GM19351 (cell line): ENCODE measurements around the gene TWIST1.

Source experiments
- ATAC-seq: cut with Tn5 transposase; IDR thresholded peaks from one replicate; pipeline ENCODE4 v1.9.1; 2021; ENCODE audit warnings: mild to moderate bottlenecking, moderate library complexity; ENCODE audit not compliant: unreplicated experiment

TWIST1 gene

GRCh38 chr7:19117091-19117869 is at the start of gene TWIST1:
TSS of gene TWIST1 (minus strand) at chr7:19117636. CDS start at chr7:19117321, 315 bp downstream.
- ATAC-seq, result peak; percentile 43

DNA sequence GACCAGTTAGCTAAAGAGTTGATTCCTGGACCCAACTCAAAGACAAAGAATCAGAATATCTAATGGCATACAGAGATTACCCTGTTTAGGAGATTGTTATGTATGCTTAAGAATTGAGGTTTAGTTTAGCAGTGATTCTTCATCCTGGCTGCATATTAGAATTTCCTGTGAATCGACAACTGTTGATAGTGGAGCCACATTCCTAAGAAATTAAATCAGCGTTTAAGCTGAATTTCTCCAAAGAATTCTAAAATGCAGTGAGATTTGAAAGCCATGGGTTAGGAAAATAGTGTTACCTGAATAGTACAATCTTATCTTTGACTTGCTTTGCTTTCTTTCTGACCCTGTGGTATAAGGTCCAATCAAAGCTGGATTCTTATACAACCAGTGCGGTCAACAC is 44.2 kb upstream of the TWIST1 start:
- ATAC-seq, result no peak

- no peak for ATAC-seq
These were observed 29.3 kb upstream of the TWIST1 start for GRCh38 chr7:19146699-19147098.

DNA sequence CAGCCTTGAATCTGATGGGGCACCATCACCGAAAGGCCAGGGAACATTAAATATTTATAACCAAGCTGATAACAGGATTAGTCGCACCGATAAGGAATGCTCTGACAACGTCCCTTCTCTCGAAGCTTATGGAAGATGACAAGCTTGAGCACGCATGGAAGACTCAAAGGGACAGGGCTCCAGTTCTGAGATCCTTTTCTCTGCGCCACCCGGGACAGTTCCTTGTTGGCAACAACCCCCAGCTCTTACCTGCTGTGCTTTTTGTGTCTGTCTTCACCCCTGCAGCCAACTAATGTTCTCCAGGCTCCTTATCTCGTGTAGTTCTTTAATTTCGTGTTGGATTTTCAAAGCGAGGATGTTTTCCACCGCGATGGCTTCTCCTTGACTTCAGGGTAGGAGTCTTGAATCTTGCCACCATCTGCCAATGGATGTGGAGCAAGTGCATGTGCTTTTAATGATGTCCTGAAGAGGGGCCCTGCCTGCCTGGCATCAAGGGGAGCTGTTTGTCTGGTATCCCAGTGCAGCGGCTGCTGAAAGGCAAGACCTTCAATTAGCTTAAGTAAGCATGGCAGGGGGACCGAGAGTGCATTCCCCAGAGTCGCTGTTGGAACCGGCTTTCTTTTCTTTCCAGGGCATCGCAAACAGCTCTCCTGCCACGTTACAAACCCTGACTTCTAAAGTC is 28.1 kb upstream of the TWIST1 start:
- no peak for ATAC-seq

DNA sequence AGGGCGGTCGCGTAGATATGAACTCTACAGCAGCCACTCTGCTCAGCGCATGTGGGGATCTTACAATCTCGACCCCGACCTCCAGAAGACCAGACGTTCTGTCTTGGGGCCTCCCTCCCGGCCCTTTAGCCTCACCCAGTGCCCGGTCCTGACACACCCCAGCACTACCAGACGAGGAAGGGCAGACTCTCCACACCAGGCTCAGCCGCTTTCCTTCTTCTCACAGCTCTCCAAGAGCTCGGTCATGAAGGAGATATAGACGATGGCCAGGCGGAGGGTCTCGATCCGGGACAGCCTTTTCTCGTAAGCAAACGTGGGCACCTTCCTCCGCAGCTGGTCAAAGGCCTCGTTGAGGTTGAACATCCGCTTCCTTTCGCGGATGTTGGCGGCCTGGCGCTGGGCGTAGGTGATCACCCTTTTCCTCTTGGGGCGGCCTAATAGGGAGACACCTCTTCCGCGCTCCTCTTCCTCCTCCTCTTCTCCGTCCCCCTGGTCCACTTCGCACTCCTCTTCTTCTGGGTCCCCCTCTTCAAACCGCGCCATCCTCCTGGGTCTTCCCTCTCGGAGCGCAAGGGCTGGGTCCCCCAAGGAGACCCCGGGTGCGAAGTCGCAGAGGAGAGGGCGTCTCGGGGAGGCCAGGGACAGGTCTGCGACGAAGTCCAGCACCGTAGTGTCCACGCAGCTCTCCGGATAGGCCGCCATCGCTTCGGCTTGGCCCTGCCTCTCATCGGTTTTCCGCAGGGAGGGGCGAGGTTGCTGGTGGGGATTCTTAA is 27.4 kb upstream of the TWIST1 start, which contains the start of gene FERD3L:
TSS of gene FERD3L (minus strand) at position 761 of the 773 bp plus-strand sequence. CDS start at position 702, 59 bp downstream.
- no peak for ATAC-seq

DNA sequence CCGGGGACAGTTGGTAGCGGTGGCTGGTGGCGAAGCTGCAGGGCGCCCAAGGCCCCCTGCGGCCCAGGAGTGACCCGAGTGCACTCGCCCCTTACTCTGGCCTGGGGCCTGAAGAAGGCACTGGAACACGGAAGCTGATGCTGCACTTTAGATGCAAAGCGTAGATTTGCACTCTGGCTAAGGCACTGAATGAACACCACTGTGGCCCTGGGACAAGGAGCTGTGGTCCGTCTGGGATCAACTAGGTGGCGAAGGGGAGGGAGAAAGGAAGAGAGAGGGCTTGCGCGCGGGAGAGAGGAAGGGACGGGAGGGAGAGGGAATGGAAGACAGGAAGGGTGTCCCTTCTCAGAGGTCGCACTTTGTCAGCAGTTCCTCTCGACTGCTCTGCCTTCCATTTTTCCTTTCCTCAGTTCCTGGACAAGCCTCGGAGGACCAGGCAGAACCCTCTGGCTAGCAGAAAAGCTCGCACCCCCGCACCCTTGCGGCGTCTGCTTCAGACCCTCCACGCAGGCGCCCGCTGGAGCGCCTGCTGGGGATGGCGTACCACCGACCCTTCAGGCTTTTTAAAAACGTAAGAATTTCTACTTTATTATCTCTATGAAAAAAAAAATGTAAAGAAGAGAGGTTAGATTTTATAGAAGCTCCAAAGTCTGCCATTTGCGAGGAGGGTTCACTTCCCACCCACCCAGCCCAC is 26.6 kb upstream of the TWIST1 start:
- no peak for ATAC-seq

GRCh38 chr7:19139706-19140327 is 22.4 kb upstream of the TWIST1 start:
- ATAC-seq, result no peak

DNA sequence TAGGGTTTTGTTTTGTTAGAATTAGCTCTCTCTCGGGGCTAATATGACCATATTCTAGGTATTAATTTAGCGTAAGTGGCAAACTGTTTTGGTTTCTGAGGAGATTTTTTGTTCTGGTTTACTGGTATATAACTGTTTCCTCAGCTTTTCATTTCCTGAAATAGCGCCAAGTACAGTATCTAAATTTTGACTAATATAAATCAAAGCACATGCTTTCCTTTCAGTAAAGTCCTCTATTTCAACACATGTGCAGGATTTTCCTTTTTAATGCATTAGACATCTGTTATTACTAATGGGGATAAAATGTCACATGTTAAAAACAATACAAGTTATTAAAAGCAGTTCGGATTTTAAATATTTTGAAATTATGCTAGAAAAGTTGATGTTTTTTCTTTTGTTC is 16.4 kb upstream of the TWIST1 start:
- ATAC-seq, result no peak

- no peak for ATAC-seq
These were observed 16.0 kb upstream of the TWIST1 start for GRCh38 chr7:19133390-19133789.

DNA sequence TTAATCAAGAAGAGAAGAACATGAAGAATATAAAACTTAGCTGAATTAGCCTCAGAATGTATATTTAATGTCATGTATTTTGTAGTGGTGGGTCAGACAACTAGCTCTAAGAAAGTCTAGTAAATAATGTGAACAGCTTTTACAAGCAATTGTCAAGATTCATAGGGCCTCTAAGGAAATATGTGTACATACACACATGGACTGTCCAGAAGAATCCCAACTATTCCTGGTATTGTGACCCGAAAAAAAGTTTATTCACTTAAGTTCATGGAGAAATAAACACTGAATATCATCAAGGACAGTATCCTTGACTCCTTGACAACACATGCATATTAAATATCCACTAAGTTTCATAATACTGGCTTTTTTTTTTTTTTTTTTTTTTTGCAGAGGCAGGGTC is 11.4 kb upstream of the TWIST1 start:
- ATAC-seq, result no peak

DNA sequence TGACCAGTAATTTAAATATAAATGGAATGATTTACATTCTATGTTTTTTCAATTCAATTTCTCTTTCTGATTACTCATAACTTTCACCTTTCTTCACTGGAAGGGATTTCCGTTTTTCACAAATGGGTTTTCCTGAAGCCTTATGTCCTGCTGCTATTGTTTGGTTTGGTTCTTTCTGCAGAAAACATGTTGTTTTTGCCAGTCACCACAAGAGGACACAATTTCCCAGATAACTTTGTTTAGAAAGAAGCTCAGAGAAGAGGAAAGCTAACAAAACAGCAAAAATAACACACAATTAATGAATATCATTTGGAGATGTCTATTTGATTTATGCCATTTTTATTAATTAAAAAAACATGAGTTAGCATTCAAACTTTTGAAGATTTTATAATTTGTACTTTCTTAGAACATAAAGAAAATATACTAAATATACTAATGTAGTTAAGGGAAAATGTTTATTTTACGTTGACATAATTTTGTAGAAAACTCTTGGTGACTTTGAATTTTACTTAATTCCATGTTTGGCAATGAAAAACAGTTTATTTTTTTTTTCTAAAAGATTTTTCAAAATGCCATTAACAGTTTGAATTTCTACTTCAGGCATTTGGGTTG is 4.6 kb upstream of the TWIST1 start:
- no peak for ATAC-seq

- ATAC-seq, result no peak
These were observed 2.5 kb upstream of the TWIST1 start for GRCh38 chr7:19119870-19120486.

- ATAC-seq, result no peak
These were observed 1.9 kb upstream of the TWIST1 start for GRCh38 chr7:19119372-19119771.

DNA sequence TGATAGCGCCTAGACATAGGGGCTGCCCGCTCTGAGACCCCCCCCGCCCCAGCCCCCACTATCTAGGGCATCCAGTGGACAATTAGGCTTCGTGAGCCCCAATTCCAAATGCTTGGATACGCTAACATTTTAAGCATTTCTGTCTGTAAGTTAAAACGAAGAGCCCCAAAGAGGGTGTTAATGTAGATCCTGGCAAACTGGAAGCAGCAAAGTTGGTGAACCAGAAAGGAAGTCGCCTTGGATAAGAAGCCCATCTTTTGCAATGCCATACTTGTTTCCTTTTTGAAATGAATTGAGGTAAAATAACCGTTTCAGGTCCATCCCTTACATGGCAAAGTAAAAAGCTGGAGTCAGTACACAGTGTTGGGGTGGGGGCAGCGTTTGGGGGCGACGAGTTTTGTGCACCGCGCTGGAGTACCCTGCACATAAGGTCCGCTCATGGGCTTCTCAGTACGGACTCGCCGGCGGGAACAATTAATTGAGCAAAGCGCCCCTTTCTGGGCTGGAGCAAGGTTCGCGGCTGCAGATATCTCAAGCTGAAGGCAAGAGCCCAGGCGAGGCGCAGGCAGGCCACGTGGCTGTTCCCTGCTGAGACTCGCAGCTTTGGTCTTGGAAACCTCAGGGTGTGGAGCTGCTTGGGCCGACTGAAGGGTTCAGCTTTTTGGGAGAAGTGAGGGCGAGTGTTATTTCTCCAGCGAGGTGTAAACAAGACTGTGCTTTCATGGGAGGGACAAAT is 1.4 kb upstream of the TWIST1 start:
- ATAC-seq, result no peak

GRCh38 chr7:19117870-19118608 is 603 bp upstream of the TWIST1 start:
- ATAC-seq, result no peak

- peak; percentile 32 for ATAC-seq
These were observed 1.0 kb downstream of the TWIST1 start for GRCh38 chr7:19116121-19117090.

DNA sequence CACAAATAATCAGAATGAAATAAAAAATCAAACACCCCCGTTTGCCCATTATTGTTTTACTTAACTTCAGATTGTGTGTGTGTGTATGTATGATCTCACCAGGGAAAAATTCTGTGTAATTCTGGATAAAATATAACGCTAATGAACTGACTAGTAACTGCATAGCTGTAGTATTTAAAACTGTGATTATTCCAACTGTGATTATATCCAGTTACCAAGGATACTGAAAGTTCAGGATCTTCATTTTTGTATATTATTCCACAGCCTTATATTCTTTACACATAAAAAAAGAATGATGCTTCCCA is 2.9 kb downstream of the TWIST1 start:
- no peak for ATAC-seq
